A549 treated with AZD9567 at 1 μM for 4 hours (cell line): ENCODE data around the gene GPATCH1. TPM values are rescaled to one million over a fixed set of nuclear protein-coding genes. Genes with fewer than 3 reads are reported as not detected.

ENCODE experiments used
- total RNA-seq: library from RNA; stranded (reverse); fragments of 200-300 nt; extraction: Qiagen RNA extraction; gene quantifications from 5 replicates; pipeline ENCODE4 v1.2.3, GENCODE V29; 2022; ENCODE audit not compliant: insufficient read depth

The GPATCH1 gene, protein sequence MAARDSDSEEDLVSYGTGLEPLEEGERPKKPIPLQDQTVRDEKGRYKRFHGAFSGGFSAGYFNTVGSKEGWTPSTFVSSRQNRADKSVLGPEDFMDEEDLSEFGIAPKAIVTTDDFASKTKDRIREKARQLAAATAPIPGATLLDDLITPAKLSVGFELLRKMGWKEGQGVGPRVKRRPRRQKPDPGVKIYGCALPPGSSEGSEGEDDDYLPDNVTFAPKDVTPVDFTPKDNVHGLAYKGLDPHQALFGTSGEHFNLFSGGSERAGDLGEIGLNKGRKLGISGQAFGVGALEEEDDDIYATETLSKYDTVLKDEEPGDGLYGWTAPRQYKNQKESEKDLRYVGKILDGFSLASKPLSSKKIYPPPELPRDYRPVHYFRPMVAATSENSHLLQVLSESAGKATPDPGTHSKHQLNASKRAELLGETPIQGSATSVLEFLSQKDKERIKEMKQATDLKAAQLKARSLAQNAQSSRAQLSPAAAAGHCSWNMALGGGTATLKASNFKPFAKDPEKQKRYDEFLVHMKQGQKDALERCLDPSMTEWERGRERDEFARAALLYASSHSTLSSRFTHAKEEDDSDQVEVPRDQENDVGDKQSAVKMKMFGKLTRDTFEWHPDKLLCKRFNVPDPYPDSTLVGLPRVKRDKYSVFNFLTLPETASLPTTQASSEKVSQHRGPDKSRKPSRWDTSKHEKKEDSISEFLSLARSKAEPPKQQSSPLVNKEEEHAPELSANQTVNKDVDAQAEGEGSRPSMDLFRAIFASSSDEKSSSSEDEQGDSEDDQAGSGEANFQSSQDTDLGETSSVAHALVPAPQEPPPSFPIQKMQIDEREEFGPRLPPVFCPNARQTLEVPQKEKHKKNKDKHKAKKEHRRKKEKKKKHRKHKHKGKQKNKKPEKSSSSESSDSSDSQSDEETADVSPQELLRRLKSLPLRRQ
- 13.9 to 15.3 TPM (median 14.3 TPM) in 5 replicates for total RNA-seq

GRCh38 chr19:33080761-33081681, at the start of gene GPATCH1:
GPATCH1 (plus strand) TSS chr19:33081181; CDS start chr19:33081194, 13 bp downstream.

GRCh38 chr19:33064792-33065550, 16.0 kb upstream of the GPATCH1 start, which contains the start of gene RHPN2:
RHPN2 (minus strand) TSS chr19:33064888; CDS start chr19:33064852, 36 bp downstream.

DNA sequence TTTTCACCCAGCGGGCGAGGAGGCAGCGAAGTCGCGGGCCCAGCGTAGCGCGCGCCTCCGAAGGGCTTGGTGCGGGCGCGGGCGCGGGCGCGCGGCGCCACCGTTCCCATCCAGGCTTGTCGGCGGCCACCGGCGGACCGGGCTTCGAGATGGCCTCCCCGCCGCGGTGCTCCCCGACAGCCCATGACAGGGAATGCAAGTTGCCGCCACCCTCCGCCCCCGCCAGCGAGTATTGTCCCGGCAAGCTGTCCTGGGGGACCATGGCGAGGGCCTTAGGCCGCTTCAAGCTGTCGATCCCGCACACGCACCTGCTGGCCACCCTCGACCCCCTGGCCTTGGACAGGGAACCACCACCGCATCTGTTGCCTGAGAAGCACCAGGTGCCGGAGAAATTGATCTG, 51.0 kb downstream of the GPATCH1 start, which contains the start of gene WDR88:
WDR88 (plus strand) TSS at position 94 of the 400 bp plus-strand sequence; CDS start at position 150, 56 bp downstream.

Other genes with a start within 250 kb of the GPATCH1 start
- gene SLC7A9, start 211.4 kb upstream of the GPATCH1 start, total RNA-seq, result 0.47 to 0.67 TPM (median 0.57 TPM) in 4 of 5 replicates, not detected in the other
- gene CEP89, start 109.2 kb upstream of the GPATCH1 start, total RNA-seq, result 41.5 to 49.0 TPM (median 47.7 TPM) in 5 replicates
- 11.2 to 15.4 TPM (median 13.8 TPM) in 5 replicates for gene FAAP24, start 108.9 kb upstream of the GPATCH1 start, total RNA-seq
- gene RHPN2, start 16.3 kb upstream of the GPATCH1 start, total RNA-seq, result 44.8 to 94.8 TPM (median 51.7 TPM) in 5 replicates
- 0.23 TPM in 1 of 5 replicates, not detected in the others for gene WDR88, start 50.9 kb downstream of the GPATCH1 start, total RNA-seq
- 36.5 to 55.7 TPM (median 53.4 TPM) in 5 replicates for gene LRP3, start 113.1 kb downstream of the GPATCH1 start, total RNA-seq
- gene SLC7A10, start 144.7 kb downstream of the GPATCH1 start, total RNA-seq, result 0.05 to 0.12 TPM (median 0.09 TPM) in 4 of 5 replicates, not detected in the other
- 6.0 to 10.4 TPM (median 10.2 TPM) in 5 replicates for gene CEBPA, start 221.4 kb downstream of the GPATCH1 start, total RNA-seq